HG03060 (cell line): ENCODE measurements around the gene OR9K2.
"Not testable (repeated sequence)": the region's sequence is repeated elsewhere in the genome, so short reads cannot be mapped to it uniquely, and the experiment has no call there.

Source experiments
- ATAC-seq: cut with Tn5 transposase; IDR thresholded peaks from one replicate; pipeline ENCODE4 v1.9.1; 2021; ENCODE audit warnings: low read depth, moderate number of reproducible peaks; ENCODE audit not compliant: unreplicated experiment

Gene OR9K2, protein sequence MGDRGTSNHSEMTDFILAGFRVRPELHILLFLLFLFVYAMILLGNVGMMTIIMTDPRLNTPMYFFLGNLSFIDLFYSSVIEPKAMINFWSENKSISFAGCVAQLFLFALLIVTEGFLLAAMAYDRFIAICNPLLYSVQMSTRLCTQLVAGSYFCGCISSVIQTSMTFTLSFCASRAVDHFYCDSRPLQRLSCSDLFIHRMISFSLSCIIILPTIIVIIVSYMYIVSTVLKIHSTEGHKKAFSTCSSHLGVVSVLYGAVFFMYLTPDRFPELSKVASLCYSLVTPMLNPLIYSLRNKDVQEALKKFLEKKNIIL

DNA sequence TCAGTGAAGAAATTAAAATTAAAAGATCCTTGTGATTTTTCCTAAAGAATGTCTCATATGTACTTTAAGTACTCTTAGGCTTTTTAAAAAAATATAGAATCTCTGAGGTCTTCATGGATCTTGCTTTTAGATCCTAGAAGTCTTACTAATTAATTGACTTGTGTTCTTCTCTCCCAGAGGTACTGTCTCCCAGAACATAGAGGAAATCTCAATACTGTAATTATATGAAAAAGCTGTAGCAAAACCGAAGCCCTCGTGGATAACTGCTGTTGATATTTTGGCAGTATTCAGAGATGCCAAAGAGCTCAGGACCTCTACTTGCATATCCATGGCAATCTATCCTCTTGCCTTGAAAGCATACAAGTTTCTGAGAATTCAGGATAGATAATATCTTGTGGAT is at the start of gene OR9K2:
Gene OR9K2, plus strand, starts transcription at position 301 of the 400 bp plus-strand sequence. CDS start 3,429 bp downstream, outside the sequence.
- no peak for ATAC-seq

- no peak for ATAC-seq
These were observed 33.6 kb upstream of the OR9K2 start for GRCh38 chr12:55092579-55092978.

GRCh38 chr12:55112378-55112875 is 13.8 kb upstream of the OR9K2 start:
- ATAC-seq, result no peak

GRCh38 chr12:55116152-55116551 is 10.1 kb upstream of the OR9K2 start:
- ATAC-seq, result no peak

DNA sequence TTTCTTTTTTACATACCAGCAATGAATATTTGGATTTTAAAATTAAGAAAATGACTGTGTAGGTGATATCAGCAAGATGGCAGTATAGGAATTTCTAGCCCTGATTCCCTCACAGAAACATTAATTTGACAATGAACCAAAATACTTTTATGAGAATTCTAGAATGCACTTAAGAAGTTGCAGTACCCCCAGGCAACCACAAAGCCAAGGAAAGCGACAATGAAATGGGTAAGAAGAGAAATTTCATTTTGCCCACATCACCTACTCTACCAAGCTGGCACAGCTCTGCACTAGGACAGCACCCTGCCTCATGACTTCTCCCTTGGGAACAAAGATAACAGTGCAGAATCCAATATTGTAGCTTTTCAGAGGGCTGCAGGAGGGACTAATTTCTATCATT is 6.6 kb downstream of the OR9K2 start:
- ATAC-seq, result no peak

DNA sequence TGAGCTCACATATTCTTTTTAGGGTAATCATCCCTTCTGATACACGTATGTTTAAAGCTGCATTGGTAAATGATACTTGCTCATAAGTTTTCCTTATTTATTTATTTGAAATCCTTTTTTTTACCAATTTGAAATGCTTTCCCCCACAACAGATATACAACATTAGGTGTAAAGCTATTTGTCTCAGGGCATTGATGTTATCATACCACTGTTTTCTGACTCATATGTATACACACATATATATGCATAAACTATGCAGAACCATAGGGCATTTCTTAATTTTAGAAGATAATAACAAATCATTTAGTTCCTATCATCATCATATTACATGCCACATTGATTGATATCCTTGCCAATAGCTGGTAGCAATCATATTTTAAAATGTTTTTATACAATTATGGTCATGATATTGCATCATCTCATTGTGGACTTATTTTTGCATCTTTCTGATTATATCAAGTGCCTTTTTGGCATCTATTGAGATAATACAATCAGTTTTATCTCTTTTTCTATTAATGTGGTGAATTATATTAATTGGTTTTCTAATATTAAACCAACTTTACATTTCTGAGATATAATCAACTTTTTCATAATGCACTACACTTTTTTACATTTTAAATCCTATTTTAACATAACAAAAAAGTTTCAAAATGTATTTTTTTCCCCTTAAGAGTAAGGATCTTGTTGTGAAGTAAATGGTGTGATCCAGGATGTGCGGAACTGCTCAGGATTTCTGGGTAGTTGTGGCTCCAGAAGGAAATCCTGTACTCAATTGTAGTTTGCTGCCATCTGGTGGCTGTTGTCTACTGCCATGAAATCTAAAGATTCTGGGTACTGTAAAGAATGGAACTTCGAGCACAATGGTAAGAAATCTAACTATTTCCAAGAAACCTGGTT is 16.7 kb downstream of the OR9K2 start:
- ATAC-seq, result no peak

DNA sequence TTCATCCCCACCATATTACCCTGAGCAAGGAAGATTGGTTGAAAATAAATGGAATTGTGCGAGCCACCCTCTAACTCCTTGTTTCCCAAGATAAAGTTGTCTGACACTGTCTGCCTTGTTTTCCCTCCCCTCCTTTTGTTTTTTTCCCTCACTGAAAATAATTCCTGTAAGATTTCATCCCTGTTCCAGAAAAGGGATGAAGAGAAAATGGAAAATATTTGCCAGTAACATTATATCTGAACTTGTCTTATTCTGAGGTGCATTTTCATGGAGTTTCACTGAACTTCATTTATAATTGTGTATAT is 17.3 kb downstream of the OR9K2 start:
- no peak for ATAC-seq

- ATAC-seq, result not testable (repeated sequence)
These were observed 40.9 kb downstream of the OR9K2 start for GRCh38 chr12:55167010-55167640.

GRCh38 chr12:55171445-55171844 is 45.2 kb downstream of the OR9K2 start:
- no peak for ATAC-seq

DNA sequence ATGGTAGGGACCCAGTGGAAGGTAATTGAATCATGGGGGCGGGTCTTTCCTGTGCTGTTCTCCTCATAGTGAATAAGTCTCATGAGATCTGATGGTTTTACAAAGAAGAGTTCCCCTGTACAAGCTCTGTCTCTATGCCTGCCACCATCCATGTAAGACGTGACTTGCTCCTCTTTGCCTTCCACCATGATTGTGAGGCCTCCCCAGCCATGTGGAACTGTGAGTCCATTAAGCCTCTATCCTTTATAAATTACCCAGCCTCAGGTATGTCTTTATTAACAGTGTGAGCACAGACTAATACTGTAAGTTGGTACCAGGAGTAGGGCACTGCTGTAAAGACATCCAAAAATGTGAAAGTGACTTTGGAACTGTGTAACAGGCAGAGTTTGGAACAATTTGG is 45.6 kb downstream of the OR9K2 start:
- not testable (repeated sequence) for ATAC-seq

- no peak for ATAC-seq
These were observed 46.5 kb downstream of the OR9K2 start for GRCh38 chr12:55172686-55173085.

GRCh38 chr12:55173456-55173855 is 47.2 kb downstream of the OR9K2 start:
- no peak for ATAC-seq
